BJ (cell line): ENCODE results near the gene EHD1. TPM values are rescaled to one million over a fixed set of nuclear protein-coding genes. Genes with fewer than 3 reads are reported as not detected.

Source experiments
- CTCF ChIA-PET: fragments of 350-600 bp; formaldehyde crosslinking; extraction: SDS; loops from one replicate; lab custom pipeline; 2021; ENCODE audit warnings: antibody characterized with exemption, inconsistent platforms; lab: Yijun Ruan, JAX
- POLR2A ChIA-PET: fragments of 300-600 bp; sonication (Branson Sonifier 250); formaldehyde crosslinking; extraction: SDS; loops from one replicate; lab custom pipeline; 2021; ENCODE audit warnings: antibody characterized with exemption; lab: Charles Lee
- DNase-seq: peaks from one replicate; pipeline ENCODE4 v3.0.0-alpha.2; 2011; ENCODE audit warnings: low read depth
- H3K27me3 ChIP-seq: 2 replicates; pipeline ENCODE4 v1.6.0; 2011; ENCODE audit warnings: low read length; ENCODE audit not compliant: control insufficient read depth, insufficient read depth
- H3K36me3 ChIP-seq: 2 replicates; pipeline ENCODE4 v1.5.1; 2011; ENCODE audit warnings: low read length; ENCODE audit not compliant: control insufficient read depth, insufficient read depth
- H3K4me3 ChIP-seq: 2 replicates; pipeline ENCODE4 v1.5.1; 2011; ENCODE audit warnings: low read depth, mild to moderate bottlenecking, control low read depth, low read length
- CTCF ChIP-seq: IDR thresholded peaks from 2 replicates; pipeline ENCODE4 v1.5.1; 2011; ENCODE audit warnings: low read depth, mild to moderate bottlenecking, control low read depth, inconsistent platforms, low read length, moderate library complexity; ENCODE audit not compliant: insufficient read depth
- polyA plus RNA-seq: library from polyadenylated mRNA; depleted of rRNA; stranded (reverse); fragments of >200 nt; gene quantifications from 2 replicates; pipeline ENCODE4 v1.2.3, GENCODE V29; 2011

The EHD1 gene
- polyA plus RNA-seq, 1 experiment, result 191 TPM

GRCh38 chr11:64836448-64837072 lies 41.9 kb downstream of the EHD1 start:
- ChIA-PET CTCF (interaction anchor here (0.8 to 5.0 kb wide), 3 partner anchors 9 to 68 kb away, joined by 3 to 50 read pairs (median 10); partner anchors contain the start of gene CDC42BPG), POLR2A (no interaction called here)
- H3K36me3 ChIP-seq, result no peaks in the 10 kb centered on the region
- H3K27me3 ChIP-seq, result no peaks in the 10 kb centered on the region
- no peak overlapping the region for H3K4me3 ChIP-seq
- no peak for TF ChIP-seq CTCF
- DNase-seq, result no peak

GRCh38 chr11:64835616-64836447 lies 42.6 kb downstream of the EHD1 start:
- ChIA-PET POLR2A (no interaction called here), CTCF (interaction anchor here (0.6 to 5.0 kb wide), 5 partner anchors 10 to 68 kb away, joined by 3 to 50 read pairs (median 3); partner anchors contain the start of gene CDC42BPG)
- H3K27me3 ChIP-seq, result no peaks in the 10 kb centered on the region
- DNase-seq, result no peak
- no peak overlapping the region for H3K4me3 ChIP-seq
- TF ChIP-seq CTCF, result no peak
- no peaks in the 10 kb centered on the region for H3K36me3 ChIP-seq

GRCh38 chr11:64834723-64835615 lies 43.5 kb downstream of the EHD1 start:
- DNase-seq, result no peak
- ChIA-PET POLR2A (no interaction called here), CTCF (interaction anchor here (0.9 to 5.0 kb wide), 5 partner anchors 11 to 282 kb away, joined by 3 to 50 read pairs (median 5); partner anchors contain the start of genes ARL2, CDC42BPG and ZNHIT2)
- no peak for TF ChIP-seq CTCF
- Histone ChIP-seq H3K4me3 (no peak overlapping the region), H3K27me3 (no peaks in the 10 kb centered on the region; the same call in 1 of the 2 replicates), H3K36me3 (no peaks in the 10 kb centered on the region)

GRCh38 chr11:64834031-64834722 lies 44.2 kb downstream of the EHD1 start:
- Histone ChIP-seq H3K36me3 (no peaks in the 10 kb centered on the region), H3K27me3 (no peaks in the 10 kb centered on the region; the same call in 1 of the 2 replicates), H3K4me3 (no peak overlapping the region)
- no peak for DNase-seq
- POLR2A ChIA-PET, result no interaction called here
- CTCF ChIA-PET, result interaction anchor here (0.9 to 5.0 kb wide), 3 partner anchors 12 to 283 kb away, joined by 4 to 50 read pairs (median 5); partner anchors contain the start of genes ARL2, CDC42BPG and ZNHIT2
- no peak for TF ChIP-seq CTCF
